Muscle layer of colon (tissue), 2 donors: ENCODE data around the gene WDR49.
"Not testable (repeated sequence)": the region's sequence is repeated elsewhere in the genome, so short reads cannot be mapped to it uniquely, and the experiment has no call there.

Source experiments
- H3K27ac ChIP-seq: one replicate; pipeline ENCODE4 v1.7.0; 2013; ENCODE audit warnings: low read depth, mild to moderate bottlenecking, low read length, moderate library complexity
- H3K27me3 ChIP-seq, 2 donors: one replicate each; pipeline ENCODE4 v1.7.0; 2013; ENCODE audit warnings: low read length in 2 of 2, mild to moderate bottlenecking in 2 of 2; ENCODE audit not compliant: insufficient read depth in 2 of 2, control insufficient read depth in 1 of 2
- H3K36me3 ChIP-seq: one replicate; pipeline ENCODE4 v1.7.0; 2013; ENCODE audit warnings: mild to moderate bottlenecking, low read length; ENCODE audit not compliant: insufficient read depth
- H3K4me1 ChIP-seq: one replicate; pipeline ENCODE4 v1.7.0; 2013; ENCODE audit warnings: mild to moderate bottlenecking, low read length; ENCODE audit not compliant: insufficient read depth
- H3K4me3 ChIP-seq, 2 donors: one replicate each; pipeline ENCODE4 v1.7.0; 2013; ENCODE audit warnings: low read length in 2 of 2, low read depth in 1 of 2, mild to moderate bottlenecking in 1 of 2, moderate library complexity in 1 of 2
- H3K9ac ChIP-seq: one replicate; pipeline ENCODE4 v1.7.0; 2013; ENCODE audit warnings: low read length
- H3K9me3 ChIP-seq: one replicate; pipeline ENCODE4 v1.7.0; 2013; ENCODE audit warnings: mild to moderate bottlenecking, low read length
- donor health status: abdominal sarcoma.
- donor health status: Adenocarcinoma of cecum.

WDR49 gene

GRCh38 chr3:167614196-167614595 is 39.5 kb downstream of the WDR49 start:
- H3K27me3 ChIP-seq, H3K27ac ChIP-seq, H3K4me3 ChIP-seq, H3K36me3 ChIP-seq, H3K9me3 ChIP-seq, H3K9ac ChIP-seq, H3K4me1 ChIP-seq: not testable (repeated sequence)

- H3K4me1 ChIP-seq, result no peaks in the 10 kb centered on the region
- H3K9ac ChIP-seq, result no peak overlapping the region
- H3K36me3 ChIP-seq, result no peaks in the 10 kb centered on the region
- H3K27me3 ChIP-seq, result no peaks in the 10 kb centered on the region
- no peak overlapping the region for H3K4me3 ChIP-seq
- no peak overlapping the region for H3K27ac ChIP-seq
- no peaks in the 10 kb centered on the region for H3K9me3 ChIP-seq
These were observed 42.0 kb downstream of the WDR49 start for GRCh38 chr3:167611718-167612117.

- H3K27ac ChIP-seq, result no peak overlapping the region
- H3K27me3 ChIP-seq, result no peaks in the 10 kb centered on the region
- no peak overlapping the region for H3K4me3 ChIP-seq
- no peaks in the 10 kb centered on the region for H3K9me3 ChIP-seq
- H3K9ac ChIP-seq, result no peak overlapping the region
- no peaks in the 10 kb centered on the region for H3K4me1 ChIP-seq
- H3K36me3 ChIP-seq, result no peaks in the 10 kb centered on the region
These were observed 44.6 kb downstream of the WDR49 start for GRCh38 chr3:167609156-167609555.

DNA sequence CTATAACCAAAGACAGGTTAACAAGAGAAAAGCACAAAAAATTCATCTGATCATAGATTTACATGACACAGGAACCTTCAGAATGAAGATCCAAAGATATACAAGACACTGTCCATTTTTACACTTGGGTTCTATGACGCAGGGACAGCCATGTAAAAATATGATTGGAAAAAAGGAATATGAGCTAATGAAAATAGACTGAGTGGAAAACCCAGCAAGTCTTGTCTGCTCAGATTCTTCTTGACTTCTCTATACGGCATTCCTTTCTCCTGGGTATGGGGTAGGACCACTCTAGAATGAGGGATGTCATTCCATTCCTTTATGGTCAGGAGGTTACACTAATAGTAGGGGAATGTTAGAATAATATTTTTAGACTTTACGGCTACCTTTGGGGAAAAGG is 46.9 kb downstream of the WDR49 start:
- no peak overlapping the region for H3K9ac ChIP-seq
- no peaks in the 10 kb centered on the region for H3K27me3 ChIP-seq
- H3K4me3 ChIP-seq, result no peak overlapping the region
- H3K9me3 ChIP-seq, result no peaks in the 10 kb centered on the region
- H3K36me3 ChIP-seq, result no peaks in the 10 kb centered on the region
- H3K27ac ChIP-seq, result no peak overlapping the region
- H3K4me1 ChIP-seq, result no peaks in the 10 kb centered on the region

- Histone ChIP-seq H3K4me1 (no peaks in the 10 kb centered on the region), H3K4me3 (no peak overlapping the region), H3K27me3 (no peaks in the 10 kb centered on the region), H3K36me3 (no peaks in the 10 kb centered on the region), H3K9ac (no peak overlapping the region), H3K27ac (no peak overlapping the region), H3K9me3 (no peaks in the 10 kb centered on the region)
These were observed 47.9 kb downstream of the WDR49 start for GRCh38 chr3:167605871-167606270.

- Histone ChIP-seq H3K36me3 (no peaks in the 10 kb centered on the region), H3K27me3 (no peaks in the 10 kb centered on the region)
These were observed 51.7 kb downstream of the WDR49 start for GRCh38 chr3:167602041-167602440.

GRCh38 chr3:167587651-167588050 is 66.1 kb downstream of the WDR49 start:
- Histone ChIP-seq H3K4me3 (no peak overlapping the region), H3K27ac (no peak overlapping the region), H3K9ac (no peak overlapping the region), H3K9me3 (no peaks in the 10 kb centered on the region), H3K36me3 (no peaks in the 10 kb centered on the region), H3K4me1 (no peaks in the 10 kb centered on the region), H3K27me3 (no peaks in the 10 kb centered on the region)

More at GRCh38 chr3:167602041-167602440, 51.7 kb downstream of the WDR49 start:
- Histone ChIP-seq H3K9ac (no peak overlapping the region), H3K27ac (no peak overlapping the region), H3K9me3 (no peaks in the 10 kb centered on the region), H3K4me1 (no peaks in the 10 kb centered on the region), H3K4me3 (no peak overlapping the region)

GRCh38 chr3:167575000-167575600 is 78.6 kb downstream of the WDR49 start:
- Histone ChIP-seq H3K4me3 (no peak overlapping the region), H3K27ac (no peak overlapping the region)

DNA sequence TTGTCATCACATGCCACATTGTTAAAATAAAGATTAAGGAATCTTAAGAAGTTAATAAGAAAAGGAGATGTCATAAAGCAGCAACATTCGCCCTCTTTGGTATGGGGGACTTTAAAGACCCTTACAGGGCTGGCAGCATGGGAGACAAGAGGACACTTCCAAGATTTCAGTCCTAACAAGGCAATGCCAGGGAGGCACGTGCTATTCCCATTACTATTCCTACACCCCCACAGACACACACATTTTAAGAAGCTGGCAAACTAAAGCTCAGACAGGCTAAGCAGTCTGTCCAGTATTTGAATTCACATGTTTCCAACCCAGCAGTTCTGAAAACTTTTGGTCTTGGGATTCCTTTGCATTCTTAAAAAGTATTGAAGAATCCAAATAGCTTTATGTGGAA is 80.8 kb downstream of the WDR49 start:
- Histone ChIP-seq H3K27ac (no peak overlapping the region), H3K27me3 (no peaks in the 10 kb centered on the region), H3K9ac (no peak overlapping the region), H3K36me3 (no peaks in the 10 kb centered on the region), H3K4me3 (no peak overlapping the region), H3K4me1 (no peaks in the 10 kb centered on the region), H3K9me3 (no peaks in the 10 kb centered on the region)

More at GRCh38 chr3:167575000-167575600, 78.6 kb downstream of the WDR49 start:
- H3K27me3 ChIP-seq, result no peaks in the 10 kb centered on the region
- H3K4me1 ChIP-seq, result no peaks in the 10 kb centered on the region
- H3K9ac ChIP-seq, result no peak overlapping the region
- H3K36me3 ChIP-seq, result no peaks in the 10 kb centered on the region
- no peaks in the 10 kb centered on the region for H3K9me3 ChIP-seq

DNA sequence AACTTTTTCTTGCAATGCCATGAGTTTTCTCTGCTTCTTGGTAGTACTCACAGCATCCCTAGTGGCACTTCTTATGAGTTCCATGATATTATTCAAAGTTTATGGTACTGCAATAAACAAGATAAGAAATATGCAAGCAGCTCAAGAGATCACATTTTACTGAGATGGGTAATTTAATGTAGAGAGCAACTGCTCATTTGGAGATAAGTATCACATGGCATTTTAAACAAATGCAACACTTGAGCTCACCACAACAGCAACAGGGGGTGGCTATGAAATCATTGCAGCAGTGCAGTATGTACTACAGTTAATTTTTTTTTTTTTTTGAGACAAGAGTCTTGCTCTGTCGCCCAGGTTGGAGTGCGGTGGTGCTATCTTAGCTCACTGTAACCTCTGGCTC is 85.1 kb downstream of the WDR49 start:
- Histone ChIP-seq H3K9me3 (no peaks in the 10 kb centered on the region), H3K36me3 (no peaks in the 10 kb centered on the region), H3K4me1 (no peaks in the 10 kb centered on the region), H3K27ac (no peak overlapping the region), H3K4me3 (no peak overlapping the region), H3K27me3 (no peaks in the 10 kb centered on the region), H3K9ac (no peak overlapping the region)

GRCh38 chr3:167565489-167565888 is 88.3 kb downstream of the WDR49 start:
- no peaks in the 10 kb centered on the region for H3K36me3 ChIP-seq
- no peaks in the 10 kb centered on the region for H3K27me3 ChIP-seq
- no peak overlapping the region for H3K9ac ChIP-seq
- no peak overlapping the region for H3K4me3 ChIP-seq
- H3K9me3 ChIP-seq, result no peaks in the 10 kb centered on the region
- H3K27ac ChIP-seq, result no peak overlapping the region
- no peaks in the 10 kb centered on the region for H3K4me1 ChIP-seq

DNA sequence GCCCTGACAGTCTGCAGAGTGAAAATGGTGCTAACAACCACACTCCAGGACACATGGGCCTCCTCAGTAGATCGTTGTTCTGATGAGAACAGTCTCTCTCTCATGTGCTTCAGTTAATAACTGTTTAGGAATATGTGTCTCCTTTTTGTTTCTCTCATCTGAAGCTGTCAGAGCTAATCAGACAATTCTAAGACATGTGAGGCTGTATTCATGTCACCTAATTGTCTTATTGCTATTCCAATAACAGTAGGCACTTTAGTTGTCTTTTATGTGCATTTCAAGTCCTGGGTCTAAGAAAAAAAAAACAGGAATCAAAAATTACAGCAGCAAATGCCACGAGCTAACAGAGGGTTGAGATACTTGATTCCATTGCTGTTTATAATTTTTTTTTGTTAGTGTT is 89.1 kb downstream of the WDR49 start:
- Histone ChIP-seq H3K4me1 (no peaks in the 10 kb centered on the region), H3K9me3 (no peaks in the 10 kb centered on the region), H3K9ac (no peak overlapping the region)

More for the DNA sequence above, 89.1 kb downstream of the WDR49 start:
- Histone ChIP-seq H3K36me3 (no peaks in the 10 kb centered on the region), H3K4me3 (no peak overlapping the region), H3K27me3 (no peaks in the 10 kb centered on the region), H3K27ac (no peak overlapping the region)
